ENCODE results near the gene ZNF236.

DNA sequence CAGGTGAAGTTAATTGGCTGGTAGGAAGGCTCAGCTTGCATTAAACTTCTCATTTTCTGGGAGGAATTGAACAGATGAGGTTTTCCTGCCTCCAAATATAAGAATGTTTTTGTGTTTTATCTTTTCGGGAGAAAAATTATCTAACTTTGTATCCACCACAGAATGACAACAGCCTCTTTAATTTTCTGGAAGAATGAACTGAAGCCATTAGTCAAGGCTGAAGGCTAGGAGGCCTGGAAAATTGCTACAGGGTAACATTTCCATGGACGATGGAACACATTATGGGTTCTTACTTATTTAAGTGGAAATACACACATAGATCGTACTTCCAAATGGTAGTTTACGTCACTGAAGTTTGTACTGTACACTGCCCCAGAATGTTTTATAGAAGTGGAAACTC, 28.0 kb upstream of the ZNF236 start:
- TF ChIP-seq, protein P1, sequence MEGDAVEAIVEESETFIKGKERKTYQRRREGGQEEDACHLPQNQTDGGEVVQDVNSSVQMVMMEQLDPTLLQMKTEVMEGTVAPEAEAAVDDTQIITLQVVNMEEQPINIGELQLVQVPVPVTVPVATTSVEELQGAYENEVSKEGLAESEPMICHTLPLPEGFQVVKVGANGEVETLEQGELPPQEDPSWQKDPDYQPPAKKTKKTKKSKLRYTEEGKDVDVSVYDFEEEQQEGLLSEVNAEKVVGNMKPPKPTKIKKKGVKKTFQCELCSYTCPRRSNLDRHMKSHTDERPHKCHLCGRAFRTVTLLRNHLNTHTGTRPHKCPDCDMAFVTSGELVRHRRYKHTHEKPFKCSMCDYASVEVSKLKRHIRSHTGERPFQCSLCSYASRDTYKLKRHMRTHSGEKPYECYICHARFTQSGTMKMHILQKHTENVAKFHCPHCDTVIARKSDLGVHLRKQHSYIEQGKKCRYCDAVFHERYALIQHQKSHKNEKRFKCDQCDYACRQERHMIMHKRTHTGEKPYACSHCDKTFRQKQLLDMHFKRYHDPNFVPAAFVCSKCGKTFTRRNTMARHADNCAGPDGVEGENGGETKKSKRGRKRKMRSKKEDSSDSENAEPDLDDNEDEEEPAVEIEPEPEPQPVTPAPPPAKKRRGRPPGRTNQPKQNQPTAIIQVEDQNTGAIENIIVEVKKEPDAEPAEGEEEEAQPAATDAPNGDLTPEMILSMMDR (IDR thresholded peaks at IDR 0.05): no peak
- TF ChIP-seq EP300 (IDR thresholded peaks at IDR 0.05) (no peak), POLR2A (IDR thresholded peaks at IDR 0.05) (no peak)

Measured in stomach (tissue), 4 donors.